HL-60 (cell line): ENCODE results near the gene KCNH5.
"Not testable (repeated sequence)": the region's sequence is repeated elsewhere in the genome, so short reads cannot be mapped to it uniquely, and the experiment has no call there.

Experiments
- DNase-seq, 2 experiments: peaks; one replicate each; pipeline ENCODE4 v3.0.0-alpha.2; 2010 to 2020; ENCODE audit warnings: low read depth in 1 of 2, low spot score in 1 of 2
- H3K27ac ChIP-seq: fragments of 250-450 bp; sonication (Bioruptor Pico); replicated peaks from 2 replicates; pipeline ENCODE4 v1.5.1; 2020; ENCODE audit warnings: mild to moderate bottlenecking, moderate library complexity
- H3K27me3 ChIP-seq: fragments of 250-450 bp; sonication (Bioruptor Pico); 2 replicates; pipeline ENCODE4 v1.5.1; 2021; ENCODE audit warnings: mild to moderate bottlenecking, moderate library complexity; ENCODE audit not compliant: insufficient read depth, poor library complexity, severe bottlenecking
- H3K4me3 ChIP-seq: replicated peaks from 2 replicates; pipeline ENCODE4 v1.5.1; 2011; ENCODE audit warnings: mild to moderate bottlenecking, control low read depth, low read length; ENCODE audit not compliant: insufficient read depth
- CTCF ChIP-seq: IDR thresholded peaks from one replicate; pipeline ENCODE4 v1.5.1; 2011; ENCODE audit warnings: low read length, control low read depth, inconsistent platforms; ENCODE audit not compliant: insufficient read depth
- GABPA ChIP-seq: IDR thresholded peaks from 2 replicates; pipeline ENCODE4 v1.6.1; 2012; ENCODE audit warnings: low read depth
- POLR2AphosphoS5 ChIP-seq: IDR thresholded peaks from 2 replicates; pipeline ENCODE4 v1.6.1; 2012; ENCODE audit warnings: low read depth
- SPI1 ChIP-seq: IDR thresholded peaks from 2 replicates; pipeline ENCODE4 v1.6.1; 2012; ENCODE audit warnings: low read depth, mild to moderate bottlenecking, borderline replicate concordance
- TF ChIP-seq, protein P1 (sequence below): IDR thresholded peaks from 2 replicates; pipeline ENCODE4 v1.6.1; 2012; ENCODE audit warnings: low read depth; ENCODE audit not compliant: insufficient replicate concordance

The KCNH5 gene

GRCh38 chr14:62819931-62820330 lies 225.3 kb downstream of the KCNH5 start:
- Histone ChIP-seq H3K27me3 (no peaks in the 10 kb centered on the region), H3K4me3 (no peak overlapping the region), H3K27ac (no peak overlapping the region)
- no peak for DNase-seq
- no peak for TF ChIP-seq POLR2AphosphoS5

DNA sequence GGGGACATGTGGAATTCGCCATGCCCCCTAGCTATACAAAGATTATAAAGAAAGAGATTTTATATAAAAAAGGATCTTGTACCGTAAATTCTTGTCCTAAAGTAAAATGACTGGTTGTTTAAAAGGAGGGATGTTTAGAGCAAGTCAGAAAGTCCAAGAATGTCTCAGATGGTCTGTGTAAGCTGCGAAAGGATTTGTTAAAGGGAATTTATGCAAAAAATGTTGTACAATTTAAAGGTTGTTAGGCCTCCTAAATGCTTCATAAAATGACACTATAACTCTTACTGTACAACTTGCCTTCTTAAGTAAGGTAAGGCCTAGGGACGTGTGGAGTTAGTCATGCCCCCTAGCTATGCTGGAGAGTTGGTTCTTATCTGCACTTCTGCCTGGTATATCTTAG lies 237.6 kb downstream of the KCNH5 start:
- Histone ChIP-seq H3K4me3 (no peak overlapping the region), H3K27ac (no peak overlapping the region), H3K27me3 (no peaks in the 10 kb centered on the region)
- TF ChIP-seq SPI1 = no peak
- no peak for DNase-seq

- no peak for DNase-seq
- Histone ChIP-seq H3K4me3 (no peak overlapping the region), H3K27ac (no peak overlapping the region), H3K27me3 (no peaks in the 10 kb centered on the region)
- TF ChIP-seq, protein P1, sequence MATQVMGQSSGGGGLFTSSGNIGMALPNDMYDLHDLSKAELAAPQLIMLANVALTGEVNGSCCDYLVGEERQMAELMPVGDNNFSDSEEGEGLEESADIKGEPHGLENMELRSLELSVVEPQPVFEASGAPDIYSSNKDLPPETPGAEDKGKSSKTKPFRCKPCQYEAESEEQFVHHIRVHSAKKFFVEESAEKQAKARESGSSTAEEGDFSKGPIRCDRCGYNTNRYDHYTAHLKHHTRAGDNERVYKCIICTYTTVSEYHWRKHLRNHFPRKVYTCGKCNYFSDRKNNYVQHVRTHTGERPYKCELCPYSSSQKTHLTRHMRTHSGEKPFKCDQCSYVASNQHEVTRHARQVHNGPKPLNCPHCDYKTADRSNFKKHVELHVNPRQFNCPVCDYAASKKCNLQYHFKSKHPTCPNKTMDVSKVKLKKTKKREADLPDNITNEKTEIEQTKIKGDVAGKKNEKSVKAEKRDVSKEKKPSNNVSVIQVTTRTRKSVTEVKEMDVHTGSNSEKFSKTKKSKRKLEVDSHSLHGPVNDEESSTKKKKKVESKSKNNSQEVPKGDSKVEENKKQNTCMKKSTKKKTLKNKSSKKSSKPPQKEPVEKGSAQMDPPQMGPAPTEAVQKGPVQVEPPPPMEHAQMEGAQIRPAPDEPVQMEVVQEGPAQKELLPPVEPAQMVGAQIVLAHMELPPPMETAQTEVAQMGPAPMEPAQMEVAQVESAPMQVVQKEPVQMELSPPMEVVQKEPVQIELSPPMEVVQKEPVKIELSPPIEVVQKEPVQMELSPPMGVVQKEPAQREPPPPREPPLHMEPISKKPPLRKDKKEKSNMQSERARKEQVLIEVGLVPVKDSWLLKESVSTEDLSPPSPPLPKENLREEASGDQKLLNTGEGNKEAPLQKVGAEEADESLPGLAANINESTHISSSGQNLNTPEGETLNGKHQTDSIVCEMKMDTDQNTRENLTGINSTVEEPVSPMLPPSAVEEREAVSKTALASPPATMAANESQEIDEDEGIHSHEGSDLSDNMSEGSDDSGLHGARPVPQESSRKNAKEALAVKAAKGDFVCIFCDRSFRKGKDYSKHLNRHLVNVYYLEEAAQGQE = no peak
- TF ChIP-seq POLR2AphosphoS5 (no peak), GABPA (no peak), SPI1 (no peak), CTCF (no peak)
These were observed 244.7 kb downstream of the KCNH5 start for GRCh38 chr14:62800577-62800976.

DNA sequence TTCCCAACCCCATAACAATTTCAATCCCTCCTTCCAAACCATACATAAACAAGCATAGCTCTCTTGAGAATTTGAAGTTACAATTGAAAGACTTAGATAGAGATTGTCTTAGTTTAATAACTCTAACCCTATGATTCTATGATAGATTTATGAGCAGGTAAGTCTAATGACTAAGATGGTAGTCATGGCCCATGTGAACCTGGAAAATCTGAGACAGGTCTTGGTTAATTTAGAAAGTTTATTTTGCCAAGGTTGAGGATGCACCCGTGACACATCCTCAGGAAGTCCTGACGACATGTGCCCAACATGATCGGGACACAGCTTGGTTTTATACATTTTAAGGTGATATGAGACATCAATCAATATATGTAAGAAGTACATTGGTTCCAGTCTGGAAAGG lies 248.8 kb downstream of the KCNH5 start:
- DNase-seq = no peak
- TF ChIP-seq SPI1 (no peak), CTCF (no peak), POLR2AphosphoS5 (no peak), GABPA (no peak)
- TF ChIP-seq, protein P1 = no peak
- Histone ChIP-seq H3K27ac (no peak overlapping the region), H3K27me3 (no peaks in the 10 kb centered on the region), H3K4me3 (no peak overlapping the region)

DNA sequence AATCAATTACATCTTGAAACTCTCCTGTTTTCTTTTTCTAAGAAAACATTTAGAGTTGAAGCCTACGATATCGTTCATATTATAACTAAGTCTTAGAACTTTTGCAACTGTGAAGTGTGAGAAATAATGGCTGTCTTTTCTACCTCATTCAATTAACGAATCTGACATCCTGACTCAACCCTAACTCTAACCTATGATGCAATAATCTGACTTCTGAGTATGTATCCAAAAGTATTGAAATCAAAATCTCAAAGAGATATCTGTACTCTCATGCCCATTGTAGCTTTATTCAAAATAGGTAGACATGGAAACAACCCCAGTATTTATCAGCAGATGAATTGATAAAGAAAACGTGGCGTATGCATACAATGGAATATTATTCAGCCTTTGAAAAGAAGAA lies 252.7 kb downstream of the KCNH5 start:
- no peak for TF ChIP-seq POLR2AphosphoS5
- Histone ChIP-seq H3K27ac (no peak overlapping the region), H3K4me3 (no peak overlapping the region), H3K27me3 (no peaks in the 10 kb centered on the region)
- no peak for DNase-seq

DNA sequence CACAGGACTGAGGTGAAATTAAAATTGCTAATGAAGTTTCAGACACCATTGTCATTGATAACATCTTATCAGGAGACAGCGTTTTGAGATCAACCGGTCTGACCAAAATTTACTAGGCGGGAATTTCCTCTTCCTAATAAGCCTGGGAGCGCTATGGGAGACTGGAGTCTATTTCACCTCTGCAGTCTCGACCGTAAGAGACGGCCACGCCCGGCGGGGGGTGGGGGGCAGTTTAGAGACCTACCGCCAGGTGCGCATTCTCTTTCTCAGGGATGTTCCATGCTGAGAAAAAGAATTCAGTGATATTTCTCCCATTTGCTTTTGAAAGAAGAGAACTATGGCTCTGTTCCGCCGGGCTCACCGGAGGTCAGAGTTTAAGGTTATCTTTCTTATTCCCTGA lies 263.9 kb downstream of the KCNH5 start:
- not testable (repeated sequence) for H3K27ac ChIP-seq, H3K27me3 ChIP-seq, H3K4me3 ChIP-seq, DNase-seq
